Measurements from ENCODE around the gene SMARCAL1. TPM values are rescaled to one million over a fixed set of nuclear protein-coding genes. Genes with fewer than 3 reads are reported as not detected.

The SMARCAL1 gene
- total RNA-seq, 2 experiments from 2014 or later: 23.6 to 27.5 TPM

DNA sequence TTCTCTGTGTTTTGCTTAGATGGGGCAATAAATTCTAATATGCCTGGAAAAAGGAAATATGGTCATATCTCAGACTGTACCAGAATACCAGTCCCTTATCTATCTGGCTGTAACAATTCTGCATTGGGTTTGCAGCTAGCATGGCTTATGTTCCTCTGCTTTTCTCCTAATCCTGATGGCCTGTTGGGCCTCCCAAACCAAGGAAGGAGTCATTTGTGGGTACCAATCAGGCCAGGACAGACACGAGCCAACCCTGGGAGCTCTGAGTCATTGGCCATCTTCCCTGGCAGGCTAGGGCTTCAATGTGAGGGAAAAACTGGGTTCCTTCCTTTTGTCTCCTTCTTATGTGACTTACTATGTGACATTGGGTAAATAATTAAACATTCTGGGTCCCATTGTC, 12.0 kb downstream of the SMARCAL1 start:
- Mint-ChIP-seq H3K4me3 (no peak overlapping the region), H3K27me3 (no peaks in the 10 kb centered on the region), H3K36me3 (ENCODE audit: low read depth) (peaks cover 76% of the 10 kb centered on the region), H3K9me3 (peaks cover 4% of the 10 kb centered on the region), H3K4me1 (no peaks in the 10 kb centered on the region), H3K27ac (no peak overlapping the region)
- ChIA-PET CTCF (no interaction called here), POLR2A (interaction anchor here (0.7 kb wide), 1 partner anchor 22 kb away, joined by 3 read pairs; no protein-coding TSS in a partner anchor)
- no peak for DNase-seq

DNA sequence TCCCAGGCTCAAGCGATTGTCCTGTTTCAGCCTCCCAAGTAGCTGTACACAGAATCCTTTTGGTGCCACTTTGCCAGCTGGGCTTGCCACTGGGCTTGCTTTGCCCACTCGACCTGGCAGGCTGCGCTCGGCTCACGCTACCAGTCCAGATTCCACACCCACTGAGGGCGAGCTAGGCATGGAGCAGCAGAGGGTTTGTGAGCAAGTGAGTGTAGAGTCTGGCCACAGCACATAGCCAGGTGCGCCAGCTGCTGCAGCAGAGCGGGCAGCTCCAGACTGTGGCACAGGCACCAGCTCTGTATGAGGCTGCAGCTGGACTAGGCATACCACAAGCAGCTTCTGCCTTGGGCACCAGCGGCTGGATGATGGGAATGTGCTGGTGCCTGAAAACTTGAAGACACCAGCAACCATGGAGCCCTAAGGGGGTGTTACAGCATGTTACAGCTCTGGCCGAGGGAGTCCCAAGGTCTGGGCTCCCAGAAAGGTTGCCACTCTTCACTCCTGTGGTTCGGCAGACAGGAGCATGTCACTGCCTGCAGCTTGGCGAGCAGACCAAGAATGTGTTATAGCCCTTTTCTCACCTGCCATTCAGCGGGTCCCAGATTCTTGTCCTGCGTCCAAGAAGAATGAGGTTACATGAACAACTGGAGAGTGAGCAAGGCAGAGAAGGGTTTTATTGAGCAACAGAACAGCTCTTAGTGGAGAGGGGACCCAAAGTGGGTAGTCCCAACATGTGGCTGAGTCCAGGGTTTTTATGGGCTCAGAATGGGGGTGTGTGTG, 12.9 kb downstream of the SMARCAL1 start:
- no peak overlapping the region for H3K27ac Mint-ChIP-seq
- POLR2A ChIA-PET: interaction anchor here (0.7 kb wide), 1 partner anchor 21 kb away, joined by 3 read pairs; no protein-coding TSS in a partner anchor
- no peak overlapping the region for H3K4me3 Mint-ChIP-seq
- CTCF ChIA-PET: interaction anchor here (1.8 kb wide), 1 partner anchor 10 kb away, joined by 4 read pairs; no protein-coding TSS in a partner anchor
- DNase-seq: no peak
- H3K27me3 Mint-ChIP-seq: no peaks in the 10 kb centered on the region
- peaks cover 4% of the 10 kb centered on the region for H3K9me3 Mint-ChIP-seq
- peaks cover 81% of the 10 kb centered on the region for H3K36me3 Mint-ChIP-seq (ENCODE audit: low read depth)
- H3K4me1 Mint-ChIP-seq: no peaks in the 10 kb centered on the region

DNA sequence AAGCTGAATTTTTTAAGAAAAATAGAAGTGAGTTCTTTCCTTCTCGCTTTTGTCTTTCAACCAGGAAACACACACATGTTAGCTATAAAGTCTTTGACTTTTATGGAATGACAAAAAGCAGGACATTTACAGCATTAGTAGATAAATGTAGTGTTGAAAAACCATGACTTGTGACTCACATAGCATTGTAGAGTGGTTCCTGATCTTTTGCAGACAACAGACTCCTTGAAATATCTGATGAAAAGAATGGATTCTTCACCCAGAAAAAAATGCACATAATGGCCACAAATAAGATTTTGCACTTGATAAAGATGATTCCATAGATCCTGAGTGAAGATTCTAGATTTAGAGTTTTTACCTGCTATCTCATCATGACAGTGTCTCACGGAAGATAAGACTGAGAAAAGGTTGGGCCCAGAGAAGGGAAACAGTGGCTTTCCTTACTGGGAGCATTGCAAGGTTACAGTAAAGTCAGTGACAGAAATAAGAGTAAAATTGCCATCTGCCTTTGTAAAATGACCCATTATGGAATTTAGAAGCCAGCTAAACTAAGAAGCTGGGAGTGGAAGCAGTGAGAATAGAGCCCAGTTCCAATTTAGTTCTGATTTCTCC, 14.0 kb downstream of the SMARCAL1 start:
- Mint-ChIP-seq H3K27me3 (no peaks in the 10 kb centered on the region), H3K27ac (no peak overlapping the region), H3K9me3 (peaks cover 4% of the 10 kb centered on the region), H3K4me1 (peaks cover under 1% of the 10 kb centered on the region), H3K4me3 (no peak overlapping the region), H3K36me3 (ENCODE audit: low read depth) (peaks cover 81% of the 10 kb centered on the region)
- ChIA-PET POLR2A (no interaction called here), CTCF (interaction anchor here (1.8 kb wide), 1 partner anchor 9 kb away, joined by 4 read pairs; no protein-coding TSS in a partner anchor)
- no peak for DNase-seq

DNA sequence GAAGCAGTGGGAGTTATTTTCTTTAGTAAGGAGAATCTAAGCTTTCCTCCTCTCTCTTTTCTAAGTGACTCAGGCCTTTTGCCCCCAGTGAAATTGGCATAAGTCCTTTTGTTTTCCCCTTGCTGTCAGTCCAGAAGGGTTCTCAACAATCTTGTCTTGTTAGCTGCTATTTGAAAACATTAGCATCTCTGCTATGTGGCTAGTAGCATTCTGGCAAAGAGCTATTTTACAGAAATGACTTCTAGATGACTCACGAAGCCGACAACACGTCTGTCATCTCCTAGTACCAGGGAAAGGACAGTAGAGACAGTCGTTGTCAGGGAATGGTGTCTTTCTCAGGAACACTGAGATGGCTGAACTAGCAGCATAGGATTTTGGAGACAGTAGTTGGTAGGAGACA, 14.7 kb downstream of the SMARCAL1 start:
- ChIA-PET CTCF (interaction anchor here (1.8 kb wide), 1 partner anchor 8 kb away, joined by 4 read pairs; no protein-coding TSS in a partner anchor), POLR2A (no interaction called here)
- Mint-ChIP-seq H3K27me3 (no peaks in the 10 kb centered on the region), H3K4me3 (no peak overlapping the region), H3K4me1 (peaks cover 2% of the 10 kb centered on the region), H3K9me3 (peaks cover 4% of the 10 kb centered on the region), H3K27ac (no peak overlapping the region), H3K36me3 (ENCODE audit: low read depth) (peaks cover 83% of the 10 kb centered on the region)
- no peak for DNase-seq

DNA sequence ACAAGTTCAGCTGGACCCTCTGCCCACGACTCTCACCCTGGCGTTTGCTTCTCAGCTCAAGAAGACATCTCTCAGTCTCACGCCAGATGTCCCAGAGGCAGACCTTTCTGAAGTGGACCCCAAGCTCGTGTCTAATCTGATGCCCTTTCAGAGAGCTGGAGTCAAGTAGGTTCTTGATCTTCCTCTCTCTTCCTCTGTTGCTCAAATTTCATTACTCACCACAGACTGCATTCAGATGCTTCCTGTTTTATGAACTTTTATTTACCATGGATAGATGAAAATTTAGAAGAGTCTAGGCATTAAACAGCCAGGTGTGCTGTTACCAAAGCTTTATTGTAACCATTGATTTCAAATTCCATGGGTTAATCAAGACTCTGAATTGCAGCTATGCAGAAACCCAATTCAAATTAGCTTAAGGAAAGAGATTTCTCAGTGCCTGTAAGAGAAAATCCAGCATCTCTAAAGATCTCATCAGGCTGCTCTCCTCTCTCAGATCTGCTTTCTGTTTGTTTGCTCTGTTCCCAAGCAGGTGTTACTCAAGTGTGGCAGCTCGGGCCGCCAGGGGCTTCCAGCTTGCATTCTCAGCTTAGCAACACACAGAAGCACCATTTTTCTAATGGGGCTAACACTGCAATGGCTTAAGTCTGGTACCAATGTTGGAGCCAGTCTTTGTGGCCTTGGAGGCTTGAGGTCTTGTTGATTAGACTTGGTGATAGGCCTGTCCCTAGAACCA, 16.5 kb downstream of the SMARCAL1 start:
- Mint-ChIP-seq H3K36me3 (ENCODE audit: low read depth) (peaks cover 78% of the 10 kb centered on the region), H3K9me3 (peaks cover 4% of the 10 kb centered on the region), H3K4me3 (no peak overlapping the region), H3K27ac (no peak overlapping the region), H3K4me1 (peaks cover 2% of the 10 kb centered on the region), H3K27me3 (no peaks in the 10 kb centered on the region)
- DNase-seq: no peak
- POLR2A ChIA-PET: no interaction called here
- CTCF ChIA-PET: no interaction called here

DNA sequence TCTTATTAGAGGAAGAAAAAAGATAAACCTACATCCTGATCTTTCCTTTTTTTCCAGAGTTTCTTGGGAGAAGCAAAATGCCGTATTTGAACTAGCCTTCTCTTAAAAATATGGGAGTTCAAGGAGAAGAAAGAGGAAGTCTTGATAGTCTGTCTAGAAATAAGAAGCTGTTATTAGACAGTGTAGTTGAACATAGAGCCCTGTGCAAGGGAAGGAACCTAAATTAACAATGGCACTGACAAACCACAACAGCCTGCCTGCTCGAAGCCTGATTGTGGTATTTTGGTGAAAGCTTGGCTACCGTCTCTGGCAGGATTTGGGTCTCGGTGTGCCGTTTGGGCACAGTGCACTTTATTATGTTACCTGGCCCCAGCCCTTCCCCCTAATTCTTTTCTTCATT, 17.1 kb downstream of the SMARCAL1 start:
- Mint-ChIP-seq H3K9me3 (peaks cover 4% of the 10 kb centered on the region), H3K4me3 (no peak overlapping the region), H3K27me3 (no peaks in the 10 kb centered on the region), H3K4me1 (peaks cover 2% of the 10 kb centered on the region), H3K27ac (no peak overlapping the region), H3K36me3 (ENCODE audit: low read depth) (peaks cover 76% of the 10 kb centered on the region)
- DNase-seq: no peak
- CTCF ChIA-PET: no interaction called here
- POLR2A ChIA-PET: no interaction called here

DNA sequence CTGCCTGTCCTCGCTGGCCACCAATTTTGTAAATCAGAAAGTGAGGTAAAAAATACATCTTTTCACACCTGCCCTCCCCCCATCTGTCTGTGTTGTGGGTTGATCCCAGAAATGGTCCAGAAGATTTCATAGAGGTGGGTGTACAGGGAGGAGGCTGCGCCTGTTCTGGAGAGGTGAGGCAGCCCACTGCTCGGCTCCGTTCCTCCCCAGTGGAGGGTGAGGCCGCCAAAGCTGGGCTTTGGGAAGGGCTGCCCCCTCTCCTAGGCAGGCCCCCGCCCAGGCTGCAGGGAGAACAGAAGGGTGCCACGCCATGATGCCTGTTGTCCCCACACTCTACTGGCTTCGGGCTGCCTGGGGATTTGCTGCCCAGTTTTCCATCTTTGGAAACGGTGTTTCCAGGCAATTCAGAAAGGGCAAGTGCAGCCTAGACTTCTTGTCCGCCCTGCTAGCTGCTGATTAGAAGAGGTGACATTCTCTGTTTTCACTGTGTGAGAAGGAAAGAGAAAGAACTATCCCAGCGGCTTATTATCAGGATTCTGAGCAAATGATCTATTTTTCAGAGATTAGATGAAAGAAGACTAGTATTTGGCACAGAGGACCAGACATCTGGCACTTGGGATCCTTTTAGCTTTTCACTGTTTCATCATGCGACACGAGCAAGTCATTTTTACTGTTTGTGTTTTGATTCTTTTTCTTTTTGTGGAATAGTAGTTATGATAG, 18.7 kb downstream of the SMARCAL1 start:
- ChIA-PET POLR2A (no interaction called here), CTCF (no interaction called here)
- H3K36me3 Mint-ChIP-seq (ENCODE audit: low read depth): peaks cover 72% of the 10 kb centered on the region

DNA sequence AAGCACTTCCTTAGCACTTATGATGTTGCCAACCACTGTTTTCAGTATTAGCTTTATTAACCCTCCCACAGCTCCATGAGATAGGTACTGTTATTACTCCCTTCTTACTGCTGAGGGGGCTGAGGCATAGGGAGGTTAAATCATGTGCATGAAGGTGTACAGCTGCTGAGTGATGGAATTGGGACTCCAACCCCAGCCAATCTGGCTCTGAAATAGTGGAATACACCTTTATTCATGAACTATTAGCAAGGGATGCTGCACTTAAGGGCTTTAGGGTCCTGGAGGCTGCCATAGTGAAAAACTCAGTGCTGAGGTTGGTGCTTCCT, 19.2 kb downstream of the SMARCAL1 start:
- H3K27ac Mint-ChIP-seq: no peak overlapping the region
- CTCF ChIA-PET: no interaction called here

More for the DNA sequence above, 18.7 kb downstream of the SMARCAL1 start:
- Mint-ChIP-seq H3K27me3 (no peaks in the 10 kb centered on the region), H3K4me1 (peaks cover 2% of the 10 kb centered on the region), H3K9me3 (no peaks in the 10 kb centered on the region), H3K27ac (no peak overlapping the region), H3K4me3 (no peak overlapping the region)
- DNase-seq: no peak

DNA sequence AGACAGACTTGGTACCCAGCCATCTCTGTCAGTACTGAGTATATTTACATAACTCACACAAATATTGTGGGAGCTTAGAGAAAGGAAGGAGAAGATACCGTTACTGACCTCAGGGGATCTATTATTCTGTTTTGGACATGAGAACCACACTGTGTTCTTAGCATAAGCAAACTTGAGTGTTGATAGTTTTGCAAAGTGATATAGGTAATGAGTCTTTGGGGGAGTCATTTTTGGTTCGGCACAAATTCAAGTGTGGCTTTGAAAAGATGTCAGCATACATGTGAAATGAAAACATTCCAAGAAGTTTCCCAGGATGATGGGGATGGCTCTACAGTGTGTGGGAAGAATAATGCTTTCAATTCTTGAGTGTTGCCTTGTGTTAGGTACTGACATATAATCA, 24.1 kb downstream of the SMARCAL1 start:
- ChIA-PET CTCF (no interaction called here), POLR2A (no interaction called here)
- no peak overlapping the region for H3K4me3 Mint-ChIP-seq
- H3K27ac Mint-ChIP-seq: no peak overlapping the region
- peaks cover under 1% of the 10 kb centered on the region for H3K4me1 Mint-ChIP-seq
- DNase-seq: no peak
- H3K27me3 Mint-ChIP-seq: no peaks in the 10 kb centered on the region
- H3K9me3 Mint-ChIP-seq: no peaks in the 10 kb centered on the region
- H3K36me3 Mint-ChIP-seq (ENCODE audit: low read depth): peaks cover 59% of the 10 kb centered on the region

More for the DNA sequence above, 19.2 kb downstream of the SMARCAL1 start:
- H3K27me3 Mint-ChIP-seq: no peaks in the 10 kb centered on the region
- H3K9me3 Mint-ChIP-seq: no peaks in the 10 kb centered on the region
- H3K4me3 Mint-ChIP-seq: no peak overlapping the region
- H3K4me1 Mint-ChIP-seq: peaks cover 2% of the 10 kb centered on the region
- no peak for DNase-seq
- POLR2A ChIA-PET: no interaction called here
- peaks cover 70% of the 10 kb centered on the region for H3K36me3 Mint-ChIP-seq (ENCODE audit: low read depth)

DNA sequence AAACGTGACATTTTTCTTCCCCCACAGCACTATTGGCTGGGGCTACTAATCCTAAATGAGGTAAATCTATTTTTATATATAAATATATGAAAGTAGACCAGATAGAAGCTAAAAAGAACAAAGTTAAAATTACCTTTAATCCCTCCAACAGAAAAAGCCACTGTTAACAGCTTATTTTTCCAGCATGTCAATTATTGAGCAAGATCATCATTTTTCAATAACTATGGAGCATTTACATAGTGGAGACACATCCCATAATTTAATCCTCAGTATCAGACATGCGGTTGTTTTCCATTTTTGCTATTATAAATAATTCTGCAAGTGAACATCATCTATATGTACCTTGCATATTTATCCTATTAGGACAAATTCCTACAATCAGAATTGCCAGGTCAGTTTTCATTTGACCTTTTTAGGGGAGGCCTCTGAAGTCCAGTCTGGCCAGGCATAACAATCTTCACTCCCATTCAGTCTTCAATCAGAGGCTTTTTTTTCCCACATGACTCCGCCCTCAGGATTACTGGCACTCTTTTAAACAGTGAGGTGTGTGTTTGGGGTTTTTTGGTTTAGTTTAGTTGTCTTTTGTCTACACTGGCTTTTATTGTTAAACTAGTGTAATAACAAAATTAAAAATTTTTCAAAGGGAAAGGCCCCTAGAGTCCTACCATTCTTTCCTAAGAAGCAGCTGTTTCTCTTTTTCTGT, 29.2 kb downstream of the SMARCAL1 start:
- Mint-ChIP-seq H3K9me3 (no peaks in the 10 kb centered on the region), H3K4me1 (no peaks in the 10 kb centered on the region), H3K27ac (no peak overlapping the region), H3K27me3 (no peaks in the 10 kb centered on the region), H3K4me3 (no peak overlapping the region), H3K36me3 (ENCODE audit: low read depth) (peaks cover 40% of the 10 kb centered on the region)
- CTCF ChIA-PET: no interaction called here
- POLR2A ChIA-PET: no interaction called here
- no peak for DNase-seq

DNA sequence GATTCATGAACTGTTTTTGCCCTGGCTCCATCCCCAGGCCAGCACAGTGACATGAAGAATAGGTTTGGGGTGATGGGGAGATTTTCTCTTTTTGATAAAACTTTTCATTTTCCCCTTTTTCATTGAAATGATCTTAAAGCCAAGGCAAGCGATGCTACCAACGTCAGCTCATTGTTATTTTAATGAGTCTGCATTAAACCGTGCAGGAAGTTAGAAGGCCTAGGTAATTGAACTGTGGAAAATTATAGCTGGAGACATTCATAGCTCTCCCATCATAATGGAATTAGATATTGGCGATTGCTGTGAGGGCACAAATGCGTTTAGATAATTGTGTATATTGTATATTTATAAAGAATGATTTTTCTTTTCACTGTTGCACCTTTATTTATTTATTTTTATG, 33.2 kb downstream of the SMARCAL1 start:
- Mint-ChIP-seq H3K9me3 (peaks cover 2% of the 10 kb centered on the region), H3K36me3 (ENCODE audit: low read depth) (peaks cover 57% of the 10 kb centered on the region), H3K27me3 (no peaks in the 10 kb centered on the region), H3K4me3 (no peak overlapping the region), H3K4me1 (no peaks in the 10 kb centered on the region), H3K27ac (no peak overlapping the region)
- CTCF ChIA-PET: no interaction called here
- no peak for DNase-seq
- POLR2A ChIA-PET: interaction anchor here (0.8 to 1.1 kb wide), 2 partner anchors 10 to 21 kb away, joined by 3 read pairs; no protein-coding TSS in a partner anchor

DNA sequence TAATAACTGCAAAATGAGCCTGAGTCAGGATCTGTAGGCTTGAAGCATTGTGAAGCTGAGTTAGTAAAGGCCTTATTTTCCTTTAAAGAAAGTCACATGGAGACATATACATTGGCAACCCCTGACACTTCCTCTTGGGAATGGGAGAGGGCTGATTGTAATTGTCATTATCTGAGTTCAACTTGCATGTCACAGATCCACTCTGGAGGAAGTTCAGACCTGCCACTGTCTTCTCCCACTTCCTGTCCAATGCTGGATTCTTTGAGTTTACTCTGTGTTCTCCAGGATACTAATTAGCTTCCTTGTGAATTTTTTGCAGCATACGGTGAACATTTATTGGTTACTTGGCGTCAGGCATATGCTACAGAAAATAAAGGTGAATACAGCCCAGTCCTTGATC, 34.1 kb downstream of the SMARCAL1 start:
- Mint-ChIP-seq H3K27me3 (no peaks in the 10 kb centered on the region), H3K4me1 (no peaks in the 10 kb centered on the region), H3K4me3 (no peak overlapping the region), H3K9me3 (peaks cover 2% of the 10 kb centered on the region), H3K27ac (no peak overlapping the region), H3K36me3 (ENCODE audit: low read depth) (peaks cover 60% of the 10 kb centered on the region)
- POLR2A ChIA-PET: interaction anchor here (0.8 to 1.1 kb wide), 2 partner anchors 11 to 22 kb away, joined by 3 read pairs; no protein-coding TSS in a partner anchor
- CTCF ChIA-PET: no interaction called here
- no peak for DNase-seq

Data from activated CD4-positive, alpha-beta memory T cell treated with anti-CD3 and anti-CD28 coated beads, Interleukin-2, amount 10 ng/mL, durations not matched to agents 7 days and 5 days (primary cell).